ENCODE results near the gene GMPR.

The GMPR gene

GRCh38 chr6:16238057-16238962 lies at the start of gene GMPR:
TSS of gene GMPR (plus strand) at chr6:16238587. CDS start at chr6:16238694, 107 bp downstream.
- peaks cover 41% of the 10 kb centered on the region for H3K27me3 Mint-ChIP-seq
- H3K4me3 Mint-ChIP-seq: peak within 1 kb of the TSS; percentile 81
- peaks cover 14% of the 10 kb centered on the region for H3K4me1 Mint-ChIP-seq
- peaks cover 5% of the 10 kb centered on the region for H3K36me3 Mint-ChIP-seq (ENCODE audit: insufficient read depth)
- peak; percentile 63 to 69 for DNase-seq (ENCODE audit: low spot score in 2 of 2)
- peak within 1 kb of the TSS; percentile 32 for H3K27ac Mint-ChIP-seq (ENCODE audit: low read depth)
- ATAC-seq (replicated peaks; ENCODE audit: extremely low read depth, poor library complexity, severe bottlenecking): peak; percentile 96
- no peaks in the 10 kb centered on the region for H3K9me3 Mint-ChIP-seq

GRCh38 chr6:16190214-16190613 lies 48.2 kb upstream of the GMPR start:
- H3K27ac Mint-ChIP-seq (ENCODE audit: low read depth): no peak overlapping the region
- DNase-seq (ENCODE audit: low spot score in 2 of 2) (no peak), ATAC-seq (replicated peaks; ENCODE audit: extremely low read depth, poor library complexity, severe bottlenecking) (no peak)
- H3K36me3 Mint-ChIP-seq (ENCODE audit: insufficient read depth): no peaks in the 10 kb centered on the region
- no peaks in the 10 kb centered on the region for H3K4me1 Mint-ChIP-seq
- peaks cover 37% of the 10 kb centered on the region for H3K27me3 Mint-ChIP-seq
- no peaks in the 10 kb centered on the region for H3K9me3 Mint-ChIP-seq
- no peak overlapping the region for H3K4me3 Mint-ChIP-seq

GRCh38 chr6:16196260-16196983 lies 42.0 kb upstream of the GMPR start:
- Mint-ChIP-seq H3K27ac (ENCODE audit: low read depth) (no peak overlapping the region), H3K9me3 (no peaks in the 10 kb centered on the region), H3K27me3 (peaks cover 56% of the 10 kb centered on the region)

GRCh38 chr6:16196984-16197546 lies 41.3 kb upstream of the GMPR start:
- Mint-ChIP-seq H3K36me3 (ENCODE audit: insufficient read depth) (peaks cover 2% of the 10 kb centered on the region), H3K4me1 (no peaks in the 10 kb centered on the region), H3K4me3 (no peak overlapping the region), H3K27me3 (peaks cover 56% of the 10 kb centered on the region), H3K27ac (ENCODE audit: low read depth) (no peak overlapping the region), H3K9me3 (no peaks in the 10 kb centered on the region)
- DNase-seq (ENCODE audit: low spot score in 2 of 2) (no peak), ATAC-seq (replicated peaks; ENCODE audit: extremely low read depth, poor library complexity, severe bottlenecking) (no peak)

More at GRCh38 chr6:16196260-16196983, 42.0 kb upstream of the GMPR start:
- Mint-ChIP-seq H3K36me3 (ENCODE audit: insufficient read depth) (peaks cover 2% of the 10 kb centered on the region), H3K4me1 (no peaks in the 10 kb centered on the region), H3K4me3 (no peak overlapping the region)
- DNase-seq (ENCODE audit: low spot score in 2 of 2) (no peak), ATAC-seq (replicated peaks; ENCODE audit: extremely low read depth, poor library complexity, severe bottlenecking) (no peak)

GRCh38 chr6:16198061-16198705 lies 40.2 kb upstream of the GMPR start:
- no peak for DNase-seq (ENCODE audit: low spot score in 2 of 2)
- ATAC-seq (replicated peaks; ENCODE audit: extremely low read depth, poor library complexity, severe bottlenecking): no peak
- no peaks in the 10 kb centered on the region for H3K4me1 Mint-ChIP-seq
- peaks cover 2% of the 10 kb centered on the region for H3K36me3 Mint-ChIP-seq (ENCODE audit: insufficient read depth)
- H3K27ac Mint-ChIP-seq (ENCODE audit: low read depth): no peak overlapping the region
- peaks cover 48% of the 10 kb centered on the region for H3K27me3 Mint-ChIP-seq
- H3K4me3 Mint-ChIP-seq: no peak overlapping the region
- no peaks in the 10 kb centered on the region for H3K9me3 Mint-ChIP-seq

- no peak for ATAC-seq (replicated peaks; ENCODE audit: extremely low read depth, poor library complexity, severe bottlenecking)
- no peaks in the 10 kb centered on the region for H3K4me1 Mint-ChIP-seq
- peaks cover 32% of the 10 kb centered on the region for H3K27me3 Mint-ChIP-seq
- H3K4me3 Mint-ChIP-seq: no peak overlapping the region
- no peak overlapping the region for H3K27ac Mint-ChIP-seq (ENCODE audit: low read depth)
- H3K9me3 Mint-ChIP-seq: no peaks in the 10 kb centered on the region
- DNase-seq (ENCODE audit: low spot score in 2 of 2): no peak
- peaks cover 2% of the 10 kb centered on the region for H3K36me3 Mint-ChIP-seq (ENCODE audit: insufficient read depth)
Measured at GRCh38 chr6:16199804-16200203, 38.6 kb upstream of the GMPR start.

GRCh38 chr6:16200321-16200883 lies 38.0 kb upstream of the GMPR start:
- peaks cover 2% of the 10 kb centered on the region for H3K36me3 Mint-ChIP-seq (ENCODE audit: insufficient read depth)
- no peak for ATAC-seq (replicated peaks; ENCODE audit: extremely low read depth, poor library complexity, severe bottlenecking)
- no peak overlapping the region for H3K4me3 Mint-ChIP-seq
- DNase-seq (ENCODE audit: low spot score in 2 of 2): no peak
- peaks cover 26% of the 10 kb centered on the region for H3K27me3 Mint-ChIP-seq
- H3K27ac Mint-ChIP-seq (ENCODE audit: low read depth): no peak overlapping the region
- no peaks in the 10 kb centered on the region for H3K4me1 Mint-ChIP-seq
- H3K9me3 Mint-ChIP-seq: no peaks in the 10 kb centered on the region

- Mint-ChIP-seq H3K36me3 (ENCODE audit: insufficient read depth) (peaks cover 2% of the 10 kb centered on the region), H3K4me3 (no peak overlapping the region), H3K9me3 (no peaks in the 10 kb centered on the region), H3K27me3 (peaks cover 14% of the 10 kb centered on the region), H3K27ac (ENCODE audit: low read depth) (no peak overlapping the region), H3K4me1 (peaks cover 5% of the 10 kb centered on the region)
- DNase-seq (ENCODE audit: low spot score in 2 of 2) (no peak), ATAC-seq (replicated peaks; ENCODE audit: extremely low read depth, poor library complexity, severe bottlenecking) (no peak)
Measured at GRCh38 chr6:16201706-16202105, 36.7 kb upstream of the GMPR start.

GRCh38 chr6:16204653-16205376 lies 33.6 kb upstream of the GMPR start:
- no peaks in the 10 kb centered on the region for H3K36me3 Mint-ChIP-seq (ENCODE audit: insufficient read depth)
- peaks cover 5% of the 10 kb centered on the region for H3K4me1 Mint-ChIP-seq
- no peaks in the 10 kb centered on the region for H3K9me3 Mint-ChIP-seq
- H3K27ac Mint-ChIP-seq (ENCODE audit: low read depth): no peak overlapping the region
- H3K4me3 Mint-ChIP-seq: no peak overlapping the region
- peaks cover 34% of the 10 kb centered on the region for H3K27me3 Mint-ChIP-seq
- ATAC-seq (replicated peaks; ENCODE audit: extremely low read depth, poor library complexity, severe bottlenecking): no peak
- no peak for DNase-seq (ENCODE audit: low spot score in 2 of 2)

GRCh38 chr6:16205377-16206144 lies 32.8 kb upstream of the GMPR start:
- no peak overlapping the region for H3K4me3 Mint-ChIP-seq
- H3K27me3 Mint-ChIP-seq: peaks cover 31% of the 10 kb centered on the region
- DNase-seq (ENCODE audit: low spot score in 2 of 2) (no peak), ATAC-seq (replicated peaks; ENCODE audit: extremely low read depth, poor library complexity, severe bottlenecking) (no peak)
- peaks cover 5% of the 10 kb centered on the region for H3K4me1 Mint-ChIP-seq
- no peaks in the 10 kb centered on the region for H3K9me3 Mint-ChIP-seq
- no peaks in the 10 kb centered on the region for H3K36me3 Mint-ChIP-seq (ENCODE audit: insufficient read depth)
- no peak overlapping the region for H3K27ac Mint-ChIP-seq (ENCODE audit: low read depth)

- Mint-ChIP-seq H3K27ac (ENCODE audit: low read depth) (no peak overlapping the region), H3K9me3 (no peaks in the 10 kb centered on the region), H3K36me3 (ENCODE audit: insufficient read depth) (no peaks in the 10 kb centered on the region), H3K27me3 (peaks cover 31% of the 10 kb centered on the region), H3K4me1 (peaks cover 5% of the 10 kb centered on the region), H3K4me3 (no peak overlapping the region)
- ATAC-seq (replicated peaks; ENCODE audit: extremely low read depth, poor library complexity, severe bottlenecking) (peak; percentile 28), DNase-seq (ENCODE audit: low spot score in 2 of 2) (peak in 1 of 2 donors; percentile 32)
Measured at GRCh38 chr6:16206595-16207037, 31.8 kb upstream of the GMPR start.
